ENCODE measurements around the gene SPRYD7. TPM values are rescaled to one million over a fixed set of nuclear protein-coding genes. Genes with fewer than 3 reads are reported as not detected.

Gene SPRYD7
- total RNA-seq, 1 experiment from 2014 or later = 20.7 TPM

GRCh38 chr13:49977992-49978391 is 41.9 kb upstream of the SPRYD7 start:
- Mint-ChIP-seq H3K4me3 (ENCODE audit: unreplicated experiment) (no peak overlapping the region), H3K36me3 (ENCODE audit: insufficient read depth, unreplicated experiment) (no peaks in the 10 kb centered on the region), H3K4me1 (ENCODE audit: low read depth, unreplicated experiment) (peaks cover 13% of the 10 kb centered on the region), H3K27me3 (ENCODE audit: insufficient read depth, unreplicated experiment) (no peaks in the 10 kb centered on the region), H3K27ac (ENCODE audit: unreplicated experiment) (no peak overlapping the region), H3K9me3 (ENCODE audit: unreplicated experiment) (no peaks in the 10 kb centered on the region)
- POLR2A ChIA-PET = no interaction called here
- no peak overlapping the region for H3K4me3 ChIP-seq (ENCODE audit: low read depth, low read length)
- no TSS peak for BruUV-seq (replicated peaks)
- no peaks in the 10 kb centered on the region for H3K27me3 ChIP-seq (replicated peaks; ENCODE audit: control insufficient read depth, insufficient read depth, low read length)
- DNase-seq = no peak
- intact Hi-C loops (cut with micrococcal nuclease; ENCODE audit: unreplicated experiment) = loop anchor here (2.0 to 5.0 kb wide), 3 partner anchors 105 to 823 kb away; no protein-coding TSS in a partner anchor
- CTCF ChIA-PET = interaction anchor here (0.5 to 2.0 kb wide), 4 partner anchors 14 to 1308 kb away, joined by 3 to 5 read pairs (median 4); partner anchors contain the start of genes SPRYD7 and TRIM13
- no peaks in the 10 kb centered on the region for H3K36me3 ChIP-seq (ENCODE audit: control insufficient read depth, insufficient read depth, low read length)
- no peaks in the 10 kb centered on the region for H3K9me3 ChIP-seq
- H3K4me1 ChIP-seq = peaks cover 3% of the 10 kb centered on the region; the same call in 1 of the 2 replicates
- TF ChIP-seq CTCF (IDR thresholded peaks at IDR 0.05; ENCODE audit: insufficient read depth in 1 of 2, low read depth in 1 of 2, low read length in 1 of 2, severe bottlenecking in 1 of 2, unreplicated experiment in 1 of 2) = no peak

- peak; percentile 93 to 94 for TF ChIP-seq CTCF (IDR thresholded peaks at IDR 0.05; ENCODE audit: insufficient read depth in 1 of 2, low read depth in 1 of 2, low read length in 1 of 2, severe bottlenecking in 1 of 2, unreplicated experiment in 1 of 2)
- no peaks in the 10 kb centered on the region for H3K9me3 ChIP-seq
- POLR2A ChIA-PET = interaction anchor here (1.0 kb wide), 1 partner anchor 106 kb away, joined by 3 read pairs; no protein-coding TSS in a partner anchor
- Mint-ChIP-seq H3K27me3 (ENCODE audit: insufficient read depth, unreplicated experiment) (no peaks in the 10 kb centered on the region), H3K36me3 (ENCODE audit: insufficient read depth, unreplicated experiment) (no peaks in the 10 kb centered on the region), H3K4me3 (ENCODE audit: unreplicated experiment) (no peak overlapping the region), H3K9me3 (ENCODE audit: unreplicated experiment) (no peaks in the 10 kb centered on the region), H3K4me1 (ENCODE audit: low read depth, unreplicated experiment) (peaks cover 18% of the 10 kb centered on the region), H3K27ac (ENCODE audit: unreplicated experiment) (no peak overlapping the region)
- intact Hi-C loops (cut with micrococcal nuclease; ENCODE audit: unreplicated experiment) = loop anchor here (1.0 to 5.0 kb wide), 5 partner anchors 106 to 936 kb away; no protein-coding TSS in a partner anchor
- H3K4me1 ChIP-seq = peaks cover 10% of the 10 kb centered on the region; the same call in 1 of the 2 replicates
- H3K27me3 ChIP-seq (replicated peaks; ENCODE audit: control insufficient read depth, insufficient read depth, low read length) = no peaks in the 10 kb centered on the region
- H3K36me3 ChIP-seq (ENCODE audit: control insufficient read depth, insufficient read depth, low read length) = no peaks in the 10 kb centered on the region
- BruUV-seq (replicated peaks) = no TSS peak
- no peak overlapping the region for H3K4me3 ChIP-seq (ENCODE audit: low read depth, low read length)
- CTCF ChIA-PET = interaction anchor here (0.6 to 1.3 kb wide), 12 partner anchors 17 to 935 kb away, joined by 3 to 17 read pairs (median 5); partner anchors contain the start of genes SPRYD7 and TRIM13
- peak; percentile 56 to 71 for DNase-seq
Observed at GRCh38 chr13:49976314-49977258, 40.4 kb upstream of the SPRYD7 start.

GRCh38 chr13:49975826-49976225 is 39.7 kb upstream of the SPRYD7 start:
- Mint-ChIP-seq H3K27me3 (ENCODE audit: insufficient read depth, unreplicated experiment) (no peaks in the 10 kb centered on the region), H3K4me1 (ENCODE audit: low read depth, unreplicated experiment) (peaks cover 18% of the 10 kb centered on the region), H3K9me3 (ENCODE audit: unreplicated experiment) (no peaks in the 10 kb centered on the region), H3K36me3 (ENCODE audit: insufficient read depth, unreplicated experiment) (no peaks in the 10 kb centered on the region), H3K4me3 (ENCODE audit: unreplicated experiment) (no peak overlapping the region), H3K27ac (ENCODE audit: unreplicated experiment) (no peak overlapping the region)
- ChIA-PET CTCF (interaction anchor here (0.8 to 1.3 kb wide), 6 partner anchors 21 to 936 kb away, joined by 4 to 17 read pairs (median 8); partner anchors contain the start of genes SPRYD7 and TRIM13), POLR2A (no interaction called here)
- Histone ChIP-seq H3K4me1 (peaks cover 10% of the 10 kb centered on the region; the same call in 1 of the 2 replicates), H3K9me3 (no peaks in the 10 kb centered on the region), H3K36me3 (ENCODE audit: control insufficient read depth, insufficient read depth, low read length) (no peaks in the 10 kb centered on the region), H3K27me3 (replicated peaks; ENCODE audit: control insufficient read depth, insufficient read depth, low read length) (no peaks in the 10 kb centered on the region), H3K4me3 (ENCODE audit: low read depth, low read length) (no peak overlapping the region)
- BruUV-seq (replicated peaks) = no TSS peak
- no peak for TF ChIP-seq CTCF (IDR thresholded peaks at IDR 0.05; ENCODE audit: insufficient read depth in 1 of 2, low read depth in 1 of 2, low read length in 1 of 2, severe bottlenecking in 1 of 2, unreplicated experiment in 1 of 2)
- intact Hi-C loops (cut with micrococcal nuclease; ENCODE audit: unreplicated experiment) = loop anchor here (1.0 to 5.0 kb wide), 5 partner anchors 107 to 936 kb away; no protein-coding TSS in a partner anchor
- no peak for DNase-seq
